ENCODE measurements around the gene CLP1.
A peak's percentile ranks its signal among the peaks of the same experiment; 100 is the strongest.

CLP1 gene

DNA sequence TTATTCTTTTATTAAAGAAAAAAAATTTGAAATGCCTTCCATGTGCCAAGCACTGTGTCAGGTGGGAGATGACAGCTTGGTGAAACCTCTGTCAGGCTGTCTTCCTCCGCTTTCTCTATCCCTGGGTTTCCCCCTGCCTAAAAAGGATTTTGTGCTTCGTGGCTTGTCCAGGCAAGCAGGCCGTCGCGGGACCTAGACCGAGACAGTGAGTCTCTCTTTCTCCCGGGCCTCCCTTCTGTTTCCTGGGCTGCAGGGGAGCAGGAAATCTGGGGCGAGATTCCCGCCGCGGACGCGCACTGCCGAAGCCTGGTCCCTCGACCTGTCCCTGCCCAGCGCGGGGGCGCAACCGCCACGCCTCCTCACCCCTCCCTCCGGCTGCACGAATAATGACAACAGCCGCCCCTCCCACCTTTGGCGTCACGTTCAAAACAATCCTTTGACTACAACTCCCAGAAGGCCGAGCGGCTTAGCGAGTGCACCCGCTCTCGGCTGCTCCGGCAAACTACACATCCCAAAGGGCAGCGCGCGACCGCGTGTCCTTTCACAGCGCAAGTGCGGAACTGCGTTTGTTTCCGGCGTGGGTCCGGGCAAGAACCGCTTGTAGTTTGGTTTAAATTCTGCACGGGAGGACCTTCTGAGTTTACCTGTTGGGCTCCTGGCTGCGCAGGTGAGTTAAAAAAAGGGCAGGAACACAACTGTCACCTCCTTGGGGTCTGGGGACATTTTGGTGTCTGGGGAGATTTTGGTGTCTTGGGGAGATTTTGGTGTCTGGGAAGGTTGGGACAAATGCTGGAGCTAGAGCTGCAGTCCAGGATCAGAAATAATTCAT, at the start of gene CLP1:
TSS of gene CLP1 (plus strand) at position 569 of the 829 bp plus-strand sequence. CDS start 1,715 bp downstream, outside the sequence.
- DNase-seq: peak; percentile 97

GRCh38 chr11:57610170-57610569, 47.4 kb upstream of the CLP1 start:
- DNase-seq: no peak

DNA sequence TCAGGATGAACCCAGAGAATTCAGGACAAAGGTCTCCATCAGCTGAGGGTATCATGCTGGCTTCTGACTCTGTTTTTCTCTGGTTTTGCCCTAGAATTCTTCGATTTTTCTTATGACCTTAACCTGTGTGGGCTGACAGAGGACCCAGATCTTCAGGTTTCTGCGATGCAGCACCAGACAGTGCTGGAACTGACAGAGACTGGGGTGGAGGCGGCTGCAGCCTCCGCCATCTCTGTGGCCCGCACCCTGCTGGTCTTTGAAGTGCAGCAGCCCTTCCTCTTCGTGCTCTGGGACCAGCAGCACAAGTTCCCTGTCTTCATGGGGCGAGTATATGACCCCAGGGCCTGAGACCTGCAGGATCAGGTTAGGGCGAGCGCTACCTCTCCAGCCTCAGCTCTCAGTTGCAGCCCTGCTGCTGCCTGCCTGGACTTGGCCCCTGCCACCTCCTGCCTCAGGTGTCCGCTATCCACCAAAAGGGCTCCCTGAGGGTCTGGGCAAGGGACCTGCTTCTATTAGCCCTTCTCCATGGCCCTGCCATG, 43.3 kb upstream of the CLP1 start:
- DNase-seq: no peak

DNA sequence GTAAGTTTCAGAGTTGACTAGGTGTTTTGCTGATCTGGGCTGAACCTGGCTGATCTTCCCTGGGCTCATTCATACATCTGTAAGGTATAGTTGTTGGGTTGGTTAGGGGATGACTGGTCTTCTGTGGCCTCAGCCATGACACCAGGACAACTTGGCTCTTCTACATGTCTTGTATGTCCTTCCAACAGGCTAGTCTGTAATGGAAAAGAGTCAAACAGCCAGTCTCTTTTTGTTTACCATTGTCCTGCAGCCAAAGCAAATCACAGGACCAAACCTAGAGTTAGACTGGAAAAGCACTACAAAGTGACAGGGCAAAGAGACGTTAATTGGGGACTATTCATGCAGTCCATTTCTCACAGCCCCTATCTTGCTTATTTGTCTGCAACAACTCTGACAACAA, 42.3 kb upstream of the CLP1 start:
- DNase-seq: no peak

DNA sequence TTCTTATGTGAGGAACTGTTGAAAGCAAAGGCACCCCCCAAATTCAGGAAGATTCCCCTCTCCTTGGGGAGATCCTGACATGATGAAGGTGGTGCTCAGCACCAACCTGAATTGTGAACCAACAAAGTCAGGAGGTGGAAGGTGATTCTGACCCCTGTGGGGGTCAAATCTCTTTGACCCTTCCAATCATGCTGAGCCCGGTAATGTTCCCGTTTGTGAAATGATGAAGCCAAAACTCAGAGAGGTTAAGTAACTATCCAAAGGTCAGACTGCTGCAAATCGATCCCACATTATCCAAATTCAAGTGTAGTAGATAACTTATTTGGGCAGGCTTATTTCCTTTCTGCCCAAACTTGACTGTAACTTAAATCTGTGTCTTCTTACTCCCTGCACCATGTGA, 41.0 kb upstream of the CLP1 start:
- DNase-seq: no peak

- no peak for DNase-seq
These were observed 39.1 kb upstream of the CLP1 start for GRCh38 chr11:57618438-57618837.

DNA sequence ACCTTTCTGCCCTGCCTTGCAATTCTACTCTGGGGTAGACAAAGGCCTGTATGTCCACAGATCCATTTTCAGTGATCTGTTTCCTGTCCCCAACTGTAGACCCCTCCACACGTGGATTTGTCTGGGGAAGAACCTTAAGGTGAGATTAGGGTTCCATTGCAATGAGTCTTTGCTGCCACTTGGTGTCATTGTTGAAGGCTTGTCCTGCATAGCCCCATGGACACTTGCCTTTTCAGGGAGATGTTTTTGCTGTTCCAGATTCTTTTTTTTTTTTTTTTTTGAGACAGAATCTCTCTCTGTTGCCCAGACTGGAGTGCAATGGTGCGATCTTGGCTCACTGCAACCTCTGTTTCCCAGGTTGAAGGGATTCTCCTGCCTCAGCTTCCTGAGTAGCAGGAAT, 38.2 kb upstream of the CLP1 start:
- DNase-seq: no peak

DNA sequence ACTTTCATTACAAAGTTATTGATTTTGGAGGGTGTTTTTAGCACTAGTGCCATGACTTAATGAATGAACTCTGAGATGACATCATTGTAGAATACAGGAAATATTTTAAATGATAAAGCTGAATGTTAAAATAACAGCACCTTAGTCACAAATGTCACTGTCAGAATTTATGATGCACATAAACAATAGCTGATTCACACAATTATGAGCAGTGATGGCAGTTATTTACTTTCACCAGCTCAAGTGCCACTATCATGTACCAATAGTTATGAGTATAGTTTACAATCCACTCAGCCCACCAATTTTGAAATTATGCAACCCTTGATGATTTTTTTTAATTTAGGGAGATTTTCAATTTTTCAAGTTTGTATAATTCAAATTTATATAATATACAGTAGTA, 37.1 kb upstream of the CLP1 start:
- no peak for DNase-seq

DNA sequence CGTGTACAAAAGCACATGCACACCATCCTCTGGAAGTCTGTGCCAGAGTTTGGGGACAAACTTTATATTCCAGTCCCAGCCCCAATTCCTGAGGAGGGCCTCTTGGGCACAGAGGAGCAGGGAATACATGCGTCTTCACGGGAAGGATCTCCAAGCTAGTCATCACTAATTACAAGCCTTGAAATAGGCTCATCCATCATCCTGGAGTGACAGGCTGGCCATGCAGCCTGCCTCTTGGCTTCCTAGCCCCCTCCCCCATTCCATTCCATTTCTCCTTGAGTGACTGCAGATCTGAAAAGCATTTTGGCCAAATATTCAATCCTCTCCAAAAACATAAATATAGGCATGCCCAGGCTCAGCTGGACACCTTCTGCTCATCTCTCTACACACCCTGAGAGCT, 35.3 kb upstream of the CLP1 start:
- DNase-seq: no peak

- no peak for DNase-seq
These were observed 32.7 kb upstream of the CLP1 start for GRCh38 chr11:57624864-57625263.

DNA sequence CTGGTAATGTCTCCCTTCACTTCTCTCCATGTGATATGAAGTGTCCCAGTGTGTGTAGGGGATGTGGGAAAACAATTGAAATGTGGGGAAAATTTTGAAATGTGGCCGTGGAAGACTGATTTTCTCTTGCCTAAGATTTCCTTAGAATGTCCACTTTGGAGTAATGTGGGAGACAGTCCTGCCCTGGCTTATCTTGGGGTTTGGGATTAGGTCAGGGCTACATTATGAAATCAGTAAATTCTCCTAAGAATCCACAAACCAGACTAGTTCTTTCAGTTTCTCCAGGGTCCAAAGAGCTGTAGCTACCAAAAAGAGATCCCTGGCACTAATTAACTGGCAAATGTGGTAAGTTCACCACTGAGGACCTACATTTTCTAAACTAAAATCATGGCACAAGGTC, 30.7 kb upstream of the CLP1 start:
- no peak for DNase-seq

GRCh38 chr11:57630171-57630570, 27.4 kb upstream of the CLP1 start:
- no peak for DNase-seq

DNA sequence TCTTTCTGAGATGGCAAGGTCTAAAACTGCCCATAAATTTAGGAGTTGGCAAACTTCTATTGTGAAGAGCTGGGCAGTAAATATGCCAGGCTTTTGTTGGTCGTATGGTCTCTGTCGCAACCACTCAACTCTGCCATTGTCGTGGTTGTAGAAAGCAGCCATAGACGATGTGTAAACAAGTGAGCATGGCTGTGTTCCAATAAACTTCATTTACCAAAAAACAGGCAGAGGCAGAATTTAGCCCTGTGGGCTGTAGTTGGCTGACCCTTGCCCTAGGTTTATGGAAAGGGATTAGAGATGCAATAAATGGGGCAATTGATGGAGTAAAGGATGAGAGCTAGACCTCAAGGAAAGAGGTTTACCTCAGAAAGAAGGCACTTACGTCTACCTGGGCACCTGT, 25.4 kb upstream of the CLP1 start:
- no peak for DNase-seq

DNA sequence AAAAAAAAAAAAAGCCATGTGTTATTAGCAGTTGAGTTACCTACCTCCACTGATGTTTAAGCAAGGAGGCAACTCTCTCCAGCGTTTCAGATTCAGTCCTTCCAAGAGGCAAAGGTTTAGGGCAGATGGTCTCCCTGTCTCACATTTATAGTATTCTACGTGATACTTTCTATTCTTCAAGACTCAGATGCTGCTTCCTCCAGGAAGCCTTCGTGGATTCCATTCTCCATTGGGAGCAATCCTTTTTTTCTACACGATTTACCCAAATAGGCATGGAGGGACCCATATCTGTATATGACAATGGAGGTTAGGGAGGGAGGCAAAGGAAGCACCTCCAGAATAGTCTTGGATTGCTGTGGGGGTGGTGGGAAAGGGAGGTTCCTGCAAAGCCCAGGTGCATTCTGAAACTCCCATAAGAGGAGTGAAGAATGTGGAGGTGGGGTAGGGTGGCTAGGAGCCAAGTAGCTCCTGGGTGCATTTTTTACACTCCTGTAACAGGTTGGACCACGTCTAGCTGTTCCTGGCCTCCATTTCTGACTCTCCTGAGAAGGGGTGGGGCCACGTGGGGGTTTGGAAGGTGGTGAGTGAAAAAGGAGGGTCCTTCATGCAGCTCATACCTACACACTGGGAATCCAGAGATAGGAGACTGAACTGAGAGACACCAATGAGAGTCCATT, 24.0 kb upstream of the CLP1 start:
- no peak for DNase-seq

- no peak for DNase-seq
These were observed 23.3 kb upstream of the CLP1 start for GRCh38 chr11:57634311-57634710.

GRCh38 chr11:57635246-57635645, 22.3 kb upstream of the CLP1 start:
- no peak for DNase-seq

DNA sequence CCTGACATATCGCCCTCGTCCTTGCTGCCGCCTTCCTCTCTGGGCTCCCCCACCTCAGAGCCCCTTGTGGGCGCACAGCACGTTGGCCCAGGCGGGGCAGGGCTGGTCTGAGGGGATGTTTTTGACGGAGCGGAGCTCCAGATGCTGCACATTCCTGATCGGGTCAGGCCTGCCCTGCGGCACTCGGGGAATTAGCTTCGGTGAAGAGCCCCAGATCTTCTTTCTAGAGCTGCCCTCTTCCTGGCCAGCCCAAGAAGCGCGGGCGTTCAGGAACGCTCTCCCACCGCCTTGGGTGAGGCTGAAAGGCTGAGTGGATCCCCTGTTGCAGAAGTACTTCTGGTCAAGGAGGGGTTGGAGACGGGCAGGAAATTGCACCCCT, 19.9 kb upstream of the CLP1 start:
- DNase-seq: no peak

DNA sequence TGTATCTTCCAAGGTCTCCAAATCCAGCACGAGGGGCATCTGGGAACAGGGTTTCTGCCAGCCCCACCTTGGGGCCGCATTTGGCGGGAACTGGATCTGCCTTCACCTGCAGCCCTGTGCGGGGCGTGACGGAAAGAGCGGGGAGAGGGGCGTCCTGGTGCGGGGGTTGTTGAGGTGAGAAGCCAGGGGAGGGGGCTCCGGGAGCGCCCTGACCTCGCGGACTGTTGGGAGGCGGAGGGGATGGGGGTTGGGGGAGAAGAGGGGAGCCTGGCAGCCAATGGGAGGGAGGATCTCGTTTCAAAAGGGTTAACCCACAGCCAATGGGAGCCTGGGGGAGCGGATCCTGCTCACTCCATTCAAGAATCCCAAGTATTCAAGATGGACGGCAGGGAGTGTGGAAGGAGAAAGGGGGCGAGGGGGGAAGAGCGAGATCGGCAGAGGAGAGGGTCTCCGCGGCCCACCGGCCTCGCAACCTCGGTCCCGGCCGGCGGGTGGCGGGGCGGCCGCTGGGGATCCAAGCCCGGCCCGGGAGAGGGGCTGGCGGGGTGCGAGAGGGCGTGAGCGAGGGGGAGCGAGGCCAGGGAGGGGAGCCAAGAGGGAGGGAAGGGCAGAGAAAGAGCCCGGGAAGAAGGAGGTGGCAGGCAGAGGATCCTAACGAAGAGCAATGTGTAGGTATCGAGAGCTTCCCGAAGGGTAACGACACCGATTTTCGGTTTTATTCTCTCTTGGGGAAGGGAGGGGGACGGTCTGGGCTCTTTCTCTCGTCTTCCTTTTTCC, 19.4 kb upstream of the CLP1 start:
- DNase-seq: no peak

DNA sequence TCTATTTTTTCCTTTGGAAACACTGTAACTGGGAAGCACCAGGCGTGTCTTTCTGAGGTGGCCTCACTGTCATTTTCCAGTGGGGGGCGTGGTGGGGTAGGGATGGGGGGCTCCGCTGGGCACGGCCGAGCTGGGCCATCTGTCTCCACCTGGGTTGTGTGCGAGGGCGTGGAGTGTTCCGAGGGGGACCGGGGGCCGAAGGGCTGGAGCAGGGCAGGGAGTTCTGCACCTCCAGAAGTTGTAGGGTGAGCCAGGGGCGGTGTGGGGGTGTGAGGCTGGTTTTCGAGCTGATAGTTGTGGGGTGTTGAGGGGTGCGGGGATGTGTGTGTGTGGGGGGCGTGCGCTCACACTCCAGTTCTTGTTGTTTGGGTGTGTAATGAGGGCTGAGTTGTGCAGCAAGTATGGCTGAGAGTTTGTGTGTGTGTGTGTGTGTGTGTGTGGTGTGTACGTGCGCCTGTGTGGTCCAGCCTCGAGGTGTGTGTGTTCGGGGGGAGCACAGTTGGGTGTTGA, 18.7 kb upstream of the CLP1 start:
- DNase-seq: no peak

DNA sequence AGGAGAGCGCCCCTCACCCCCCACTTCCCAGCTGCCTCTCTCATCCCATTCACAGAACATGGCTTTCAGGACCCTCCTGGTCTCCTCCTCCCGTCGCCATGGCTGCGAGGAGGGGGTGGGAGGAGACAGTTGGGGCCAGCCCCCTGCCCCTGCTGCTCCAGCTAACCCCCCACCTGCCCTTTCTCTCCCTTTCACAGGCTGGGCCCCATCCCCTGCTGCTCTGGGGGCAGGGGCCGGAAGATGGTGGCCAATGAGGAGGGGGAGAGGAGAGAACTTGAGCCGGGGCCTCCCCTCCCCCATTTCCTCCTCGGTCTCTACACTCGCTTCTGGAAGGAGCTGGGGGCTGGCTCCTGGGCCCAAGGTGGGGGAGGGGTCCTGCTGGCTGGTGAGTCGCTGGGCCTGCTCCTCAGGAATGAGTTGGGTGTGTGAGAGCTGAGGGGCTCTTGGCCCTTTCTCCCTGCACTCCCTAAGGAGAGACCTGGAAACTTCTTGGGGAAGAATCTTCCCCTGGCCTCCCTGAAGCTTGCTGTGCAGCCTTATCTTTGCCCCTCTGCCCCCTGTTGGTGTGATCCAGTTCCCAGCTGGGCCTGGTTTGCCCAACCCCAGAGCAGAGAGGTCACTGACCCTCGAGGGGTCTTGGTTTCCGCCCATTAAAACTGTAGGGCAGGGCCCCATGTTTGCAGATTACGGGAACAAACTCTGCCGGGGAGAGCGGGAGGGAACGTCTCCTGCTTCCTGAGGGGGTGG, 18.1 kb upstream of the CLP1 start:
- DNase-seq: no peak

DNA sequence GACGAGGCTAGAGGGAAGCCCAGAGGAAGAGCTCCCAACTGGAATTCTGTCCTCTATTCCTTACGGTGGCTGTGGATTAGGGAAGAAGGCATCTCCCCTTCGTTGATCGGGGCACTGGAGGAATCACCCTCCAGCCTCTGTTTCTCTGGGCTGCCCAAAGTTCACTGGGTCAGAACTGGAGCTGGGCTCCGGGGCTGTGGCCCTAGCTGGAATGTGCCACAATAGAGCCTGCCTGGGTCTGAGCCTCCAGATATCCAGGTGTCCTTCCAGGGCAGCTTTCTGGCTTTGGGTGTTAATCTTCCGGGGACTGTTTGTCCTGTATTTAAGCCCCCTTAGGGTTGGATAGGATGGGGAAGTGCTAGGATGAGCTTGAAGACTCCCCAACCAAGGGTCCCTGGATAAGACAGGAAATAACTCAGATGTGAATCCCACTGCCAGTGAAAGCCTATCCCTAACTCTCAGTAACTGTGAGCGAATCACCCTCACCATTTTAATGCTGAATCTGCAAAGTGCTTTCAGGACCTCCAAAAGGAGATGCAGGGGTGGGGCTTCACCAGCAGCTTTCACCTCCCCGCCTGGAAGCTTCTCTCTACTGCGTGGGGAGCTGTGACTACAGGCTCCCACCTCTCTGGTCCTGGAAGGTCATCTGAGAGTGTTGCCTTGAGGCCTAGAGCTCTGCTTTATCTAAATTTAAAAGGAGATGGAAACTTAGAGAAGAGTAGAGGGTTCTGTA, 17.3 kb upstream of the CLP1 start:
- DNase-seq: no peak
